Astrocyte (in vitro differentiated cells and primary cell): Measurements from ENCODE around the gene STK38. TPM values are rescaled to one million over a fixed set of nuclear protein-coding genes. Genes with fewer than 3 reads are reported as not detected.

Source experiments
- DNase-seq: peaks from one replicate; pipeline ENCODE4 v3.0.0-alpha.2; 2010; ENCODE audit warnings: low read depth
- FAIRE-seq: peaks from 2 replicates; lab custom pipeline; 2011; peaks lifted over from hg19 to GRCh38; lab: Jason Lieb, UNC
- H2AFZ ChIP-seq: 2 replicates; pipeline ENCODE4 v1.6.0; 2012; ENCODE audit warnings: low read depth, low read length, inconsistent platforms
- H3K27ac ChIP-seq: 2 replicates; pipeline ENCODE4 v1.5.1; 2011; ENCODE audit warnings: low read depth, low read length, inconsistent platforms
- H3K27me3 ChIP-seq: 2 replicates; pipeline ENCODE4 v1.6.0; 2011; ENCODE audit warnings: low read length, inconsistent platforms; ENCODE audit not compliant: insufficient read depth
- H3K36me3 ChIP-seq: 2 replicates; pipeline ENCODE4 v1.5.1; 2011; ENCODE audit warnings: low read length, inconsistent platforms; ENCODE audit not compliant: insufficient read depth
- H3K4me1 ChIP-seq: 2 replicates; pipeline ENCODE4 v1.5.1; 2011; ENCODE audit warnings: low read length, inconsistent platforms; ENCODE audit not compliant: insufficient read depth
- H3K4me2 ChIP-seq: 2 replicates; pipeline ENCODE4 v1.6.0; 2012; ENCODE audit warnings: low read length, inconsistent platforms
- H3K4me3 ChIP-seq: 2 replicates; pipeline ENCODE4 v1.5.1; 2011; ENCODE audit warnings: low read depth, mild to moderate bottlenecking, low read length, inconsistent platforms; ENCODE audit not compliant: insufficient read depth
- H3K79me2 ChIP-seq: 2 replicates; pipeline ENCODE4 v1.6.0; 2012; ENCODE audit warnings: mild to moderate bottlenecking, low read length, inconsistent platforms; ENCODE audit not compliant: insufficient read depth
- H3K9ac ChIP-seq: 2 replicates; pipeline ENCODE4 v1.6.0; 2012; ENCODE audit warnings: mild to moderate bottlenecking, low read length, inconsistent platforms
- H3K9me3 ChIP-seq: 2 replicates; pipeline ENCODE4 v1.5.1; 2012; ENCODE audit warnings: low read depth, mild to moderate bottlenecking, low read length, inconsistent platforms; ENCODE audit not compliant: insufficient read depth
- H4K20me1 ChIP-seq: 2 replicates; pipeline ENCODE4 v1.6.0; 2012; ENCODE audit warnings: low read length, inconsistent platforms; ENCODE audit not compliant: insufficient read depth
- H3K27ac Mint-ChIP-seq: one replicate; pipeline ENCODE4 v1.8.0; 2021; ENCODE audit warnings: mild to moderate bottlenecking, mixed read lengths; ENCODE audit not compliant: unreplicated experiment
- H3K27me3 Mint-ChIP-seq: one replicate; pipeline ENCODE4 v1.8.0; 2021; ENCODE audit warnings: low read depth, mixed read lengths; ENCODE audit not compliant: unreplicated experiment
- H3K36me3 Mint-ChIP-seq: one replicate; pipeline ENCODE4 v1.8.0; 2021; ENCODE audit warnings: low read depth, mixed read lengths; ENCODE audit not compliant: unreplicated experiment
- H3K4me1 Mint-ChIP-seq: one replicate; pipeline ENCODE4 v1.8.0; 2021; ENCODE audit warnings: low read depth, mixed read lengths; ENCODE audit not compliant: unreplicated experiment
- H3K4me3 Mint-ChIP-seq: one replicate; pipeline ENCODE4 v1.8.0; 2021; ENCODE audit warnings: mild to moderate bottlenecking, moderate library complexity, mixed read lengths; ENCODE audit not compliant: unreplicated experiment
- H3K9me3 Mint-ChIP-seq: one replicate; pipeline ENCODE4 v1.8.0; 2021; ENCODE audit warnings: mild to moderate bottlenecking, mixed read lengths; ENCODE audit not compliant: unreplicated experiment
- CTCF ChIP-seq: IDR thresholded peaks from 2 replicates; pipeline ENCODE4 v1.5.1; 2011; ENCODE audit warnings: low read depth, mild to moderate bottlenecking, inconsistent platforms, low read length, moderate library complexity; ENCODE audit not compliant: insufficient read depth
- EZH2 ChIP-seq: IDR thresholded peaks from 2 replicates; pipeline ENCODE4 v1.6.1; 2012; ENCODE audit warnings: mild to moderate bottlenecking, low read length, inconsistent platforms; ENCODE audit not compliant: insufficient read depth
- total RNA-seq: library from RNA; stranded (reverse); gene quantifications from 2 replicates; pipeline ENCODE4 v1.2.1, GENCODE V29; 2021

STK38 gene
- total RNA-seq, 1 donor from 2014 or later, result 54.1 TPM

GRCh38 chr6:36495086-36495485 is 52.2 kb downstream of the STK38 start:
- H3K4me1 Mint-ChIP-seq, result peaks cover 8% of the 10 kb centered on the region
- H3K4me3 ChIP-seq, result no peak overlapping the region
- no peaks in the 10 kb centered on the region for H3K9me3 Mint-ChIP-seq
- TF ChIP-seq EZH2 (no peak), CTCF (no peak)
- no peak overlapping the region for H3K4me3 Mint-ChIP-seq
- H3K36me3 Mint-ChIP-seq, result peaks cover 27% of the 10 kb centered on the region
- H3K36me3 ChIP-seq, result peaks cover 40% of the 10 kb centered on the region
- no peak overlapping the region for H3K27ac Mint-ChIP-seq
- no peaks in the 10 kb centered on the region for H3K4me1 ChIP-seq
- no peak overlapping the region for H3K9ac ChIP-seq
- H3K27ac ChIP-seq, result no peak overlapping the region
- FAIRE-seq (no peak), DNase-seq (no peak)
- H3K27me3 Mint-ChIP-seq, result no peaks in the 10 kb centered on the region
- peaks cover 20% of the 10 kb centered on the region for H4K20me1 ChIP-seq
- no peaks in the 10 kb centered on the region for H3K9me3 ChIP-seq
- H3K79me2 ChIP-seq, result no peaks in the 10 kb centered on the region
- no peak overlapping the region for H2AFZ ChIP-seq
- H3K27me3 ChIP-seq, result no peaks in the 10 kb centered on the region
- H3K4me2 ChIP-seq, result no peak overlapping the region

GRCh38 chr6:36493859-36494258 is 53.4 kb downstream of the STK38 start:
- no peak overlapping the region for H3K9ac ChIP-seq
- no peaks in the 10 kb centered on the region for H3K9me3 ChIP-seq
- Mint-ChIP-seq H3K36me3 (peaks cover 22% of the 10 kb centered on the region), H3K9me3 (no peaks in the 10 kb centered on the region), H3K4me3 (no peak overlapping the region), H3K4me1 (peaks cover 8% of the 10 kb centered on the region), H3K27ac (no peak overlapping the region), H3K27me3 (no peaks in the 10 kb centered on the region)
- no peak overlapping the region for H2AFZ ChIP-seq
- peaks cover 38% of the 10 kb centered on the region for H3K36me3 ChIP-seq
- TF ChIP-seq EZH2 (no peak), CTCF (no peak)
- no peak for DNase-seq
- H3K27ac ChIP-seq, result no peak overlapping the region
- no peak overlapping the region for H3K4me3 ChIP-seq
- no peak for FAIRE-seq
- peaks cover 21% of the 10 kb centered on the region for H4K20me1 ChIP-seq
- no peak overlapping the region for H3K4me2 ChIP-seq
- no peaks in the 10 kb centered on the region for H3K79me2 ChIP-seq
- no peaks in the 10 kb centered on the region for H3K27me3 ChIP-seq
- H3K4me1 ChIP-seq, result no peaks in the 10 kb centered on the region

GRCh38 chr6:36493319-36493718 is 54.0 kb downstream of the STK38 start:
- H3K36me3 Mint-ChIP-seq, result peaks cover 20% of the 10 kb centered on the region

More at GRCh38 chr6:36493319-36493718, 54.0 kb downstream of the STK38 start:
- Histone ChIP-seq H3K36me3 (peaks cover 35% of the 10 kb centered on the region), H3K9me3 (no peaks in the 10 kb centered on the region), H3K4me2 (no peak overlapping the region), H3K27me3 (no peaks in the 10 kb centered on the region), H3K4me3 (no peak overlapping the region), H4K20me1 (peaks cover 25% of the 10 kb centered on the region), H3K79me2 (no peaks in the 10 kb centered on the region), H3K27ac (no peak overlapping the region), H2AFZ (no peak overlapping the region), H3K9ac (no peak overlapping the region), H3K4me1 (peaks cover 3% of the 10 kb centered on the region)
- H3K4me1 Mint-ChIP-seq, result peaks cover 10% of the 10 kb centered on the region
- FAIRE-seq (no peak), DNase-seq (no peak)
- no peaks in the 10 kb centered on the region for H3K27me3 Mint-ChIP-seq
- TF ChIP-seq CTCF (no peak), EZH2 (no peak)
- H3K9me3 Mint-ChIP-seq, result no peaks in the 10 kb centered on the region
- H3K4me3 Mint-ChIP-seq, result no peak overlapping the region
- no peak overlapping the region for H3K27ac Mint-ChIP-seq
